Measurements from ENCODE around the gene ITGB6. TPM values are rescaled to one million over a fixed set of nuclear protein-coding genes. Genes with fewer than 3 reads are reported as not detected.

The ITGB6 gene
- total RNA-seq, 3 donors from 2014 or later (not counting 1 experiment from before 2014, with no cell fraction given) = not detected

DNA sequence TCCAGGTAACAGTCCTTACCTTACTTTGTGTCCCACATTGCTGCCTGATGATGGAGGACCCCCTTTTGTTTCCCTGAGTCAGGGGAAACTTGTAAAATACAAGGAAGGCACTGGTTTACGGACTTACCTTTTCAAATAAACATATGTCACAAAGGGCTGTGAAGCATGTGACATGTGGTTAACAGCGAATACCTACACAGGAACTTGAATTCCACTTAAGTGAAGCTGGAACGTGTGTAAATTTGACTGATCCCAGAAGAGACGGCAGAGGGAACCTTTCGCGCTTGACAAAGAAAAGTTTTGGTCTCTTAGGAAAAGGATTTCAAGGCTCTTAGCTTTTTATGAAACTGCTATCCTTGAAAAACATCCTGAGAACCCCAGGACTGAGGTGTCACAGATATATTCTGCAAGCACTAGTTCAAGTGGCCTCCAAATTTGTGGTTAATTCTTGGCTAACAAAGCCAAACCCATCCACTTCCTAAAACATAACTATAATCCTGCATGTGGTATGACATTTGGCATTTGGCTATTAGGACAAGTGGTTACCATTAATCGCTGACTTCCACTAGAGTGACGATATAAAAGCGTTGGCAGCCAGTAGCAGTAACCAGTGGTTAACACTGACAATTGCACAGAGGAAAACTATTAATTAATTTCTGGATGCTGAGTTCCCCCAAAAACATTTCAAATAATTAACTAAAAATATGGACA is 55.6 kb downstream of the ITGB6 start:
- Histone ChIP-seq H3K9me3 (ENCODE audit: control insufficient read depth, insufficient read depth, low read length) (no peaks in the 10 kb centered on the region), H3K27ac (ENCODE audit: low read length) (no peak overlapping the region), H3K27me3 (ENCODE audit: control insufficient read depth, insufficient read depth, low read length) (peaks cover 2% of the 10 kb centered on the region), H3K4me1 (ENCODE audit: control insufficient read depth, insufficient read depth, low read length) (no peaks in the 10 kb centered on the region), H3K4me3 (ENCODE audit: low read length) (no peak overlapping the region), H3K36me3 (ENCODE audit: control insufficient read depth, insufficient read depth, low read length) (no peaks in the 10 kb centered on the region)
- intact Hi-C loops (cut with micrococcal nuclease) = no loop called here
- 38% methylated on average over 9 of the region's 9 CpGs for WGBS (ENCODE audit: insufficient coverage)
- ATAC-seq (no peak), DNase-seq (no peak)
- Mint-ChIP-seq H3K27me3 (ENCODE audit: low read depth in 2 of 2) (peaks cover 5 to 23% of the 10 kb centered on the region in 2 donors), H3K4me1 (no peaks in the 10 kb centered on the region), H3K27ac (no peak overlapping the region), H3K4me3 (no peak overlapping the region), H3K36me3 (no peaks in the 10 kb centered on the region), H3K9me3 (no peaks in the 10 kb centered on the region)
- TF ChIP-seq, protein P1, sequence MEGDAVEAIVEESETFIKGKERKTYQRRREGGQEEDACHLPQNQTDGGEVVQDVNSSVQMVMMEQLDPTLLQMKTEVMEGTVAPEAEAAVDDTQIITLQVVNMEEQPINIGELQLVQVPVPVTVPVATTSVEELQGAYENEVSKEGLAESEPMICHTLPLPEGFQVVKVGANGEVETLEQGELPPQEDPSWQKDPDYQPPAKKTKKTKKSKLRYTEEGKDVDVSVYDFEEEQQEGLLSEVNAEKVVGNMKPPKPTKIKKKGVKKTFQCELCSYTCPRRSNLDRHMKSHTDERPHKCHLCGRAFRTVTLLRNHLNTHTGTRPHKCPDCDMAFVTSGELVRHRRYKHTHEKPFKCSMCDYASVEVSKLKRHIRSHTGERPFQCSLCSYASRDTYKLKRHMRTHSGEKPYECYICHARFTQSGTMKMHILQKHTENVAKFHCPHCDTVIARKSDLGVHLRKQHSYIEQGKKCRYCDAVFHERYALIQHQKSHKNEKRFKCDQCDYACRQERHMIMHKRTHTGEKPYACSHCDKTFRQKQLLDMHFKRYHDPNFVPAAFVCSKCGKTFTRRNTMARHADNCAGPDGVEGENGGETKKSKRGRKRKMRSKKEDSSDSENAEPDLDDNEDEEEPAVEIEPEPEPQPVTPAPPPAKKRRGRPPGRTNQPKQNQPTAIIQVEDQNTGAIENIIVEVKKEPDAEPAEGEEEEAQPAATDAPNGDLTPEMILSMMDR (IDR thresholded peaks at IDR 0.05) = no peak

DNA sequence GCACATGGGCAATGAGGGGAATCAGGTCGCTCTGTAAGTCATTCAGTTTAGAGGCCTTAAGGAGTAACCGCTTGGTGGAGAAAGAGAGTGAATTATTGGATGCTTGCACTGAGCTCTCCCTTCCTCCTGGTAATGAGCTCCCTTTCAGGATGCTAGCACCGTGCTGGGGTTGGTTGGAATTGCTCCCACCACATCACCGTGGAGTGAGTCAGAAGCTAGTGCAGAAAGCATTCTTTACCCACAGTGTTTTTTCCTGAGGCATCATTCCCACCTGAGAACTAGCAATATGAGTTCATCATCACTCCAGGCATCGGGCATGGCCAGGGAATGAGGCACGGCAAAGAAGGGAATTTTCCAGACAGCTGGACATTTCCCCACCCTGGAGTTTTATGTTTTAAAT is 57.6 kb downstream of the ITGB6 start:
- WGBS (ENCODE audit: insufficient coverage) = 98% methylated on average over 6 of the region's 6 CpGs
- H3K27ac ChIP-seq (ENCODE audit: low read length) = no peak overlapping the region
- H3K4me3 ChIP-seq (ENCODE audit: low read length) = no peak overlapping the region
- intact Hi-C loops (cut with micrococcal nuclease) = no loop called here
- peaks cover 5 to 21% of the 10 kb centered on the region in 2 donors for H3K27me3 Mint-ChIP-seq (ENCODE audit: low read depth in 2 of 2)
- DNase-seq = no peak
- H3K36me3 Mint-ChIP-seq = no peaks in the 10 kb centered on the region
- H3K4me3 Mint-ChIP-seq = no peak overlapping the region
- H3K9me3 Mint-ChIP-seq = no peaks in the 10 kb centered on the region
- no peaks in the 10 kb centered on the region for H3K4me1 ChIP-seq (ENCODE audit: control insufficient read depth, insufficient read depth, low read length)
- H3K4me1 Mint-ChIP-seq = no peaks in the 10 kb centered on the region
- no peaks in the 10 kb centered on the region for H3K9me3 ChIP-seq (ENCODE audit: control insufficient read depth, insufficient read depth, low read length)
- peaks cover 2% of the 10 kb centered on the region for H3K27me3 ChIP-seq (ENCODE audit: control insufficient read depth, insufficient read depth, low read length)
- TF ChIP-seq, protein P1 (IDR thresholded peaks at IDR 0.05) = no peak
- no peak for ATAC-seq
- H3K36me3 ChIP-seq (ENCODE audit: control insufficient read depth, insufficient read depth, low read length) = no peaks in the 10 kb centered on the region
- no peak overlapping the region for H3K27ac Mint-ChIP-seq

DNA sequence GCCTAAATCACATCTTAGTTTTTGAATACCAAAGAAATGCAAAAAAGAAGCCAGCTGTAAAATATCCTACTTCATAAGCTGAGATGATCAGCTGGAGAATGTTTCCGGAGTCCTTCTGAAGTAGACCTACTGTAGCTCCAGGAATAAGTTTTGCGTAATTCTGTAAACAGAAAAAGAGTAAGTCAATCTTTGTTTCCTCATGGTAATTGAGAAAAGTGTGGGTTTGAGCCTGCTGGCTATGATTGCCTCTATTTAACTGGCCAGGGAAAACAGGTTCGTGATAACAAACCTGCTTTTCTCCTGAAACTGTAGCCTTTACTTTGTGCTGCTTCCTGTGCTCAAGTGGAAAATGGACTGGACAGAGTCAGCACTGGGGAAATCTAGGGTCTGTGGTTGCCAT is 58.2 kb downstream of the ITGB6 start:
- no peaks in the 10 kb centered on the region for H3K36me3 ChIP-seq (ENCODE audit: control insufficient read depth, insufficient read depth, low read length)
- H3K4me3 ChIP-seq (ENCODE audit: low read length) = no peak overlapping the region
- Mint-ChIP-seq H3K4me1 (no peaks in the 10 kb centered on the region), H3K27me3 (ENCODE audit: low read depth in 2 of 2) (peaks cover 5 to 21% of the 10 kb centered on the region in 2 donors), H3K36me3 (no peaks in the 10 kb centered on the region), H3K27ac (no peak overlapping the region), H3K9me3 (no peaks in the 10 kb centered on the region), H3K4me3 (no peak overlapping the region)
- no peaks in the 10 kb centered on the region for H3K4me1 ChIP-seq (ENCODE audit: control insufficient read depth, insufficient read depth, low read length)
- H3K9me3 ChIP-seq (ENCODE audit: control insufficient read depth, insufficient read depth, low read length) = no peaks in the 10 kb centered on the region
- WGBS (ENCODE audit: insufficient coverage) = 87% methylated on average over 3 of the region's 3 CpGs
- TF ChIP-seq, protein P1 (IDR thresholded peaks at IDR 0.05) = no peak
- ATAC-seq = no peak
- DNase-seq = no peak
- peaks cover 2% of the 10 kb centered on the region for H3K27me3 ChIP-seq (ENCODE audit: control insufficient read depth, insufficient read depth, low read length)
- intact Hi-C loops (cut with micrococcal nuclease) = no loop called here
- no peak overlapping the region for H3K27ac ChIP-seq (ENCODE audit: low read length)

DNA sequence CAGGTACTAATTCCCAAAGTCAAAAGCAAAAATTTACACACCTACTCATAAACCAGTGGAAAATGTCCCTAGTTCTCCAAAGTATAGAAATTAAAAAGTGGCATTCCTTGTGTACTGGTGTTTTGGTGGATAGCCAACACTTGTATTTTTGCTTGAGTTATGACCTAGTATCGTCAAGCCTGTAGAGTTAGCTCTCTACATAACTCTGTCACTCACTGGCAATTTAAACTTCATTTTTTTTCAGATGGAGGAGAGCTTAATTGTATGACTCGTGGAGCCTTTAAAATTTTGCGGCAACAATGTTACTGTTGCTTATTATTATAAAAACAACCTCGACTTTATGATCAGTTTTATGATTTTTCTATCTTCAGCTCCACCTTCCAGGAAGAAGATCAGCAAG is 58.7 kb downstream of the ITGB6 start:
- DNase-seq = no peak
- Histone ChIP-seq H3K4me1 (ENCODE audit: control insufficient read depth, insufficient read depth, low read length) (no peaks in the 10 kb centered on the region), H3K27me3 (ENCODE audit: control insufficient read depth, insufficient read depth, low read length) (peaks cover 2% of the 10 kb centered on the region), H3K4me3 (ENCODE audit: low read length) (no peak overlapping the region), H3K27ac (ENCODE audit: low read length) (no peak overlapping the region), H3K36me3 (ENCODE audit: control insufficient read depth, insufficient read depth, low read length) (no peaks in the 10 kb centered on the region), H3K9me3 (ENCODE audit: control insufficient read depth, insufficient read depth, low read length) (no peaks in the 10 kb centered on the region)
- no peaks in the 10 kb centered on the region for H3K4me1 Mint-ChIP-seq
- TF ChIP-seq, protein P1 (IDR thresholded peaks at IDR 0.05) = no peak
- intact Hi-C loops (cut with micrococcal nuclease) = no loop called here
- H3K9me3 Mint-ChIP-seq = no peaks in the 10 kb centered on the region
- no peak for ATAC-seq
- H3K4me3 Mint-ChIP-seq = no peak overlapping the region
- 87% methylated on average over 4 of the region's 4 CpGs for WGBS (ENCODE audit: insufficient coverage)
- H3K27ac Mint-ChIP-seq = no peak overlapping the region
- H3K27me3 Mint-ChIP-seq (ENCODE audit: low read depth in 2 of 2) = peaks cover 5 to 21% of the 10 kb centered on the region in 2 donors
- H3K36me3 Mint-ChIP-seq = no peaks in the 10 kb centered on the region
